Measurements from ENCODE around the gene SLC66A2. TPM values are rescaled to one million over a fixed set of nuclear protein-coding genes. Genes with fewer than 3 reads are reported as not detected.
"Not testable (repeated sequence)": the region's sequence is repeated elsewhere in the genome, so short reads cannot be mapped to it uniquely, and the experiment has no call there.

SLC66A2 gene
- total RNA-seq, 1 donor from 2014 or later = 65.2 TPM

GRCh38 chr18:79898952-79899608, 52.4 kb downstream of the SLC66A2 start:
- ATAC-seq = no peak
- peak; percentile 39 for DNase-seq (ENCODE audit: low spot score)
- intact Hi-C loops (cut with DNase I) = no loop called here

GRCh38 chr18:79897940-79898625, 53.4 kb downstream of the SLC66A2 start:
- intact Hi-C loops (cut with DNase I) = no loop called here
- ATAC-seq (no peak), DNase-seq (ENCODE audit: low spot score) (no peak)

- ATAC-seq (no peak), DNase-seq (ENCODE audit: low spot score) (no peak)
- intact Hi-C loops (cut with DNase I) = no loop called here
Measured at GRCh38 chr18:79896738-79897137, 54.7 kb downstream of the SLC66A2 start.

- no peak for DNase-seq (ENCODE audit: low spot score)
- intact Hi-C loops (cut with DNase I) = no loop called here
- ATAC-seq = no peak
Measured at GRCh38 chr18:79890674-79891073, 60.8 kb downstream of the SLC66A2 start.

GRCh38 chr18:79889569-79889968, 61.9 kb downstream of the SLC66A2 start:
- ATAC-seq (no peak), DNase-seq (ENCODE audit: low spot score) (no peak)
- intact Hi-C loops (cut with DNase I) = no loop called here

- DNase-seq (ENCODE audit: low spot score) (no peak), ATAC-seq (no peak)
- intact Hi-C loops (cut with DNase I) = no loop called here
Measured at GRCh38 chr18:79888016-79888415, 63.4 kb downstream of the SLC66A2 start.

- ATAC-seq (no peak), DNase-seq (ENCODE audit: low spot score) (no peak)
Measured at GRCh38 chr18:79887181-79888000, 64.1 kb downstream of the SLC66A2 start.

GRCh38 chr18:79884963-79885728, 66.3 kb downstream of the SLC66A2 start:
- intact Hi-C loops (cut with DNase I) = no loop called here
- ATAC-seq (no peak), DNase-seq (ENCODE audit: low spot score) (no peak)

More at GRCh38 chr18:79887181-79888000, 64.1 kb downstream of the SLC66A2 start:
- intact Hi-C loops (cut with DNase I) = no loop called here

GRCh38 chr18:79884294-79884962, 67.0 kb downstream of the SLC66A2 start:
- intact Hi-C loops (cut with DNase I) = no loop called here
- no peak for DNase-seq (ENCODE audit: low spot score)
- ATAC-seq = no peak

- intact Hi-C loops (cut with DNase I) = no loop called here
- ATAC-seq (no peak), DNase-seq (ENCODE audit: low spot score) (no peak)
Measured at GRCh38 chr18:79883461-79884293, 67.8 kb downstream of the SLC66A2 start.

GRCh38 chr18:79882522-79883241, 68.8 kb downstream of the SLC66A2 start:
- DNase-seq (ENCODE audit: low spot score) (no peak), ATAC-seq (no peak)
- intact Hi-C loops (cut with DNase I) = no loop called here

- DNase-seq (ENCODE audit: low spot score) (no peak), ATAC-seq (no peak)
- intact Hi-C loops (cut with DNase I) = no loop called here
Measured at GRCh38 chr18:79881695-79882094, 69.8 kb downstream of the SLC66A2 start.

GRCh38 chr18:79879566-79879965, 71.9 kb downstream of the SLC66A2 start:
- DNase-seq (ENCODE audit: low spot score) (no peak), ATAC-seq (no peak)
- intact Hi-C loops (cut with DNase I) = no loop called here

GRCh38 chr18:79878741-79879378, 72.6 kb downstream of the SLC66A2 start:
- DNase-seq (ENCODE audit: low spot score) (no peak), ATAC-seq (no peak)
- intact Hi-C loops (cut with DNase I) = no loop called here

- ATAC-seq; DNase-seq (ENCODE audit: low spot score); intact Hi-C loops (cut with DNase I): not testable (repeated sequence)
Measured at GRCh38 chr18:79878246-79878645, 73.2 kb downstream of the SLC66A2 start.

GRCh38 chr18:79877163-79878091, 74.0 kb downstream of the SLC66A2 start:
- ATAC-seq = no peak
- DNase-seq (ENCODE audit: low spot score) = no peak

More at GRCh38 chr18:79877163-79878091, 74.0 kb downstream of the SLC66A2 start:
- intact Hi-C loops (cut with DNase I) = no loop called here
